WTC11 (cell line): ENCODE data around the gene CDC37L1. TPM values are rescaled to one million over a fixed set of nuclear protein-coding genes. Genes with fewer than 3 reads are reported as not detected.

Source experiments
- ATAC-seq: fragments of 200-7000 bp; cut with Tn5 transposase; 2 replicates; pipeline ENCODE4 v1.10.0; 2021; ENCODE audit warnings: mild to moderate bottlenecking, moderate library complexity
- CTCF ChIA-PET: fragments of 300-600 bp; sonication (Branson Sonifier 250); formaldehyde crosslinking; loops from one replicate; lab custom pipeline; 2021; ENCODE audit warnings: antibody characterized with exemption; lab: Charles Lee
- POLR2A ChIA-PET: fragments of 350-600 bp; sonication (Branson Sonifier 250); formaldehyde crosslinking; loops from one replicate; lab custom pipeline; 2021; ENCODE audit warnings: antibody characterized with exemption; lab: Charles Lee
- DNase-seq: peaks from one replicate; pipeline ENCODE4 v3.0.0; 2021; ENCODE audit warnings: low spot score
- H3K27ac Mint-ChIP-seq: 2 replicates; pipeline ENCODE4 v1.8.0; 2021; ENCODE audit warnings: mixed read lengths
- H3K27me3 Mint-ChIP-seq: 2 replicates; pipeline ENCODE4 v1.8.0; 2021; ENCODE audit warnings: low read depth, mild to moderate bottlenecking, moderate library complexity, mixed read lengths
- H3K36me3 Mint-ChIP-seq: 2 replicates; pipeline ENCODE4 v1.8.0; 2021; ENCODE audit warnings: mixed read lengths
- H3K4me1 Mint-ChIP-seq: 2 replicates; pipeline ENCODE4 v1.8.0; 2022; ENCODE audit warnings: mixed read lengths
- H3K4me3 Mint-ChIP-seq: 2 replicates; pipeline ENCODE4 v1.8.0; 2021; ENCODE audit warnings: mild to moderate bottlenecking, moderate library complexity, mixed read lengths
- H3K9me3 Mint-ChIP-seq: 2 replicates; pipeline ENCODE4 v1.8.0; 2021; ENCODE audit warnings: mixed read lengths
- ATF1 ChIP-seq: sonication (generic); formaldehyde crosslinking; IDR thresholded peaks from 2 replicates; pipeline ENCODE4 v1.8.1; 2023; ENCODE audit warnings: mild to moderate bottlenecking, moderate library complexity, missing genetic modification reagents
- ATF6 ChIP-seq: sonication (generic); formaldehyde crosslinking; IDR thresholded peaks from 2 replicates; pipeline ENCODE4 v1.8.1; 2023; ENCODE audit warnings: mild to moderate bottlenecking, missing genetic modification reagents
- CBFB ChIP-seq: sonication (generic); formaldehyde crosslinking; IDR thresholded peaks from 2 replicates; pipeline ENCODE4 v1.8.1; 2022; ENCODE audit warnings: mild to moderate bottlenecking, low read depth, missing genetic modification reagents
- EMX1 ChIP-seq: fragments of 250-450 bp; sonication (Bioruptor Pico); IDR thresholded peaks from 2 replicates; pipeline ENCODE4 v1.8.0; 2021; ENCODE audit warnings: mild to moderate bottlenecking
- FOXP4 ChIP-seq: sonication (generic); formaldehyde crosslinking; IDR thresholded peaks from 2 replicates; pipeline ENCODE4 v1.8.0; 2022; ENCODE audit warnings: mild to moderate bottlenecking, missing genetic modification reagents
- IRF1 ChIP-seq: sonication (generic); formaldehyde crosslinking; IDR thresholded peaks from 2 replicates; pipeline ENCODE4 v1.8.0; 2023; ENCODE audit warnings: missing genetic modification reagents
- NFYB ChIP-seq: sonication (generic); formaldehyde crosslinking; conservative IDR thresholded peaks from 2 replicates; pipeline ENCODE4 v1.8.0; 2022; ENCODE audit warnings: low read depth, missing genetic modification reagents
- OVOL2 ChIP-seq: fragments of 250-450 bp; sonication (Bioruptor Pico); IDR thresholded peaks from 2 replicates; pipeline ENCODE4 v1.9.0; 2021; ENCODE audit warnings: mild to moderate bottlenecking, borderline replicate concordance
- RELA ChIP-seq: sonication (generic); formaldehyde crosslinking; IDR thresholded peaks from 2 replicates; pipeline ENCODE4 v1.8.1; 2022; ENCODE audit warnings: missing genetic modification reagents, mild to moderate bottlenecking, borderline replicate concordance
- TEAD4 ChIP-seq: sonication (generic); formaldehyde crosslinking; IDR thresholded peaks from 2 replicates; pipeline ENCODE4 v1.8.0; 2022; ENCODE audit warnings: mild to moderate bottlenecking, missing genetic modification reagents
- USF1 ChIP-seq: sonication (generic); formaldehyde crosslinking; IDR thresholded peaks from 2 replicates; pipeline ENCODE4 v1.8.0; 2022; ENCODE audit warnings: mild to moderate bottlenecking, missing genetic modification reagents
- ZBTB21 ChIP-seq: sonication (generic); formaldehyde crosslinking; IDR thresholded peaks from 2 replicates; pipeline ENCODE4 v1.8.1; 2023; ENCODE audit warnings: mild to moderate bottlenecking, missing genetic modification reagents, borderline replicate concordance
- ZNF121 ChIP-seq: sonication (generic); formaldehyde crosslinking; IDR thresholded peaks from 2 replicates; pipeline ENCODE4 v1.8.0; 2023; ENCODE audit warnings: missing genetic modification reagents
- ZNF512 ChIP-seq: sonication (generic); formaldehyde crosslinking; IDR thresholded peaks from 2 replicates; pipeline ENCODE4 v1.8.1; 2022; ENCODE audit warnings: missing genetic modification reagents, borderline replicate concordance
- total RNA-seq: library from RNA; stranded (reverse); gene quantifications from 3 replicates; pipeline ENCODE4 v1.2.3, GENCODE V29; 2021

CDC37L1 gene
- total RNA-seq, 1 experiment from 2014 or later = 20.1 TPM

- no peaks in the 10 kb centered on the region for H3K27me3 Mint-ChIP-seq
- DNase-seq (peak; percentile 18), ATAC-seq (no peak)
- POLR2A ChIA-PET = interaction anchor here (0.6 to 0.7 kb wide), 2 partner anchors 85 to 884 kb away, joined by 3 read pairs; no protein-coding TSS in a partner anchor
- no peaks in the 10 kb centered on the region for H3K36me3 Mint-ChIP-seq
- CTCF ChIA-PET = interaction anchor here (0.7 to 3.8 kb wide), 4 partner anchors 16 to 649 kb away, joined by 3 to 19 read pairs (median 6); partner anchors contain the start of gene SPATA6L
- H3K4me3 Mint-ChIP-seq = peak overlapping the region; percentile 78
- H3K9me3 Mint-ChIP-seq = peaks cover 6% of the 10 kb centered on the region; the same call in 1 of the 2 replicates
- TF ChIP-seq ATF1 (no peak), ATF6 (CRISPR knock-in tag) (no peak), TEAD4 (CRISPR knock-in tag) (no peak), USF1 (CRISPR knock-in tag) (no peak), ZBTB21 (CRISPR knock-in tag) (no peak), ZNF512 (CRISPR knock-in tag) (no peak), IRF1 (CRISPR knock-in tag) (no peak)
- peaks cover 34% of the 10 kb centered on the region for H3K4me1 Mint-ChIP-seq
- peak overlapping the region; percentile 57 for H3K27ac Mint-ChIP-seq
Measured at GRCh38 chr9:4743131-4743875, 63.9 kb downstream of the CDC37L1 start.

- Mint-ChIP-seq H3K27me3 (no peaks in the 10 kb centered on the region), H3K27ac (no peak overlapping the region), H3K9me3 (peaks cover 12% of the 10 kb centered on the region), H3K4me3 (no peak overlapping the region), H3K36me3 (no peaks in the 10 kb centered on the region), H3K4me1 (peaks cover 19% of the 10 kb centered on the region)
- DNase-seq (no peak), ATAC-seq (no peak)
- POLR2A ChIA-PET = interaction anchor here (0.6 kb wide), 1 partner anchor 315 kb away, joined by 3 read pairs; no protein-coding TSS in a partner anchor
- TF ChIP-seq RELA (CRISPR knock-in tag) (no peak), OVOL2 (no peak), ZNF121 (CRISPR knock-in tag) (no peak), NFYB (CRISPR knock-in tag) (no peak), CBFB (CRISPR knock-in tag) (no peak), EMX1 (CRISPR knock-in tag) (no peak), FOXP4 (CRISPR knock-in tag) (no peak)
- CTCF ChIA-PET = interaction anchor here (2.6 kb wide), 1 partner anchor 13 kb away, joined by 9 read pairs; no protein-coding TSS in a partner anchor
Measured at GRCh38 chr9:4746278-4747030, 67.1 kb downstream of the CDC37L1 start.
